Panc1 (cell line): ENCODE measurements around the gene LYSMD2. TPM values are rescaled to one million over a fixed set of nuclear protein-coding genes. Genes with fewer than 3 reads are reported as not detected.

Experiments used
- ATAC-seq: fragments of 200-7000 bp; cut with Tn5 transposase; 2 replicates; pipeline ENCODE4 v1.9.1; 2020; ENCODE audit warnings: mild to moderate bottlenecking, moderate library complexity
- BruUV-seq: library from RNA; stranded (reverse); fragments of 400-500 nt; replicated peaks from 2 replicates; lab custom pipeline; 2021; lab: Mats Ljungman, UMichigan
- CTCF ChIA-PET: fragments of 300-600 bp; sonication (Branson Sonifier 250); formaldehyde crosslinking; loops from one replicate; lab custom pipeline; 2022; ENCODE audit warnings: antibody characterized with exemption; lab: Charles Lee
- POLR2A ChIA-PET: fragments of 300-600 bp; sonication (Branson Sonifier 250); formaldehyde crosslinking; loops from one replicate; lab custom pipeline; 2022; ENCODE audit warnings: antibody characterized with exemption; lab: Charles Lee
- DNase-seq: peaks from one replicate; pipeline ENCODE4 v3.0.0-alpha.2; 2010; ENCODE audit warnings: low read depth, low spot score
- H3K27ac ChIP-seq: 2 replicates; pipeline ENCODE4 v1.5.1; 2011; ENCODE audit warnings: mild to moderate bottlenecking, low read length, inconsistent platforms
- H3K27me3 ChIP-seq: fragments of 200-500 bp; sonication (Bioruptor generic); 2 replicates; pipeline ENCODE4 v1.6.0; 2014; ENCODE audit warnings: low read length, inconsistent platforms; ENCODE audit not compliant: control insufficient read depth, insufficient read depth
- H3K36me3 ChIP-seq: fragments of 200-500 bp; sonication (Bioruptor generic); 2 replicates; pipeline ENCODE4 v1.5.1; 2014; ENCODE audit warnings: inconsistent platforms, mild to moderate bottlenecking, low read length, moderate library complexity; ENCODE audit not compliant: control insufficient read depth, insufficient read depth
- H3K4me1 ChIP-seq: 2 replicates; pipeline ENCODE4 v1.5.1; 2011; ENCODE audit warnings: inconsistent platforms, mild to moderate bottlenecking, low read length, moderate library complexity; ENCODE audit not compliant: control insufficient read depth, insufficient read depth
- H3K4me3 ChIP-seq, 2 experiments: 2 replicates each; pipeline ENCODE4 v1.5.1; 2011 to 2012; ENCODE audit warnings: low read depth in 2 of 2, low read length in 2 of 2, mild to moderate bottlenecking in 2 of 2, inconsistent platforms in 1 of 2, moderate library complexity in 1 of 2
- H3K9me3 ChIP-seq: fragments of 200-500 bp; sonication (Bioruptor generic); 2 replicates; pipeline ENCODE4 v1.5.1; 2014; ENCODE audit warnings: low read depth, mild to moderate bottlenecking, inconsistent platforms, low read length, moderate library complexity; ENCODE audit not compliant: control insufficient read depth, insufficient read depth
- POLR2AphosphoS5 ChIP-seq: IDR thresholded peaks from 2 replicates; pipeline ENCODE4 v1.6.1; 2012; ENCODE audit warnings: mild to moderate bottlenecking, low read depth, low read length, moderate library complexity
- SIN3A ChIP-seq: IDR thresholded peaks from 2 replicates; pipeline ENCODE4 v1.6.1; 2012; ENCODE audit warnings: low read depth, mild to moderate bottlenecking, low read length, moderate library complexity, borderline replicate concordance; ENCODE audit not compliant: insufficient read depth
- TCF7L2 ChIP-seq: IDR thresholded peaks from 2 replicates; pipeline ENCODE4 v1.6.1; 2011; ENCODE audit warnings: mild to moderate bottlenecking, low read depth, low read length, inconsistent platforms
- in situ Hi-C: cut with HindIII; loops from 2 replicates; pipeline ENCODE4 v1.10.0; 2016; ENCODE audit warnings: low sequenced_read_pairs, low pct_unique_long_range_greater_than_20kb
- intact Hi-C: fragments of 100-400 bp; cut with micrococcal nuclease; formaldehyde crosslinking; loops from one replicate; pipeline ENCODE4 v1.10.0; 2022; ENCODE audit not compliant: unreplicated experiment
- total RNA-seq: library from RNA; stranded (reverse); gene quantifications from one replicate; pipeline ENCODE4 v1.2.1, GENCODE V29; 2021; ENCODE audit not compliant: unreplicated experiment
- TF ChIP-seq, protein P1 (sequence below), 2 experiments: IDR thresholded peaks; 2 replicates each; pipeline ENCODE4 v1.6.1; 2011 to 2012; ENCODE audit warnings: low read depth in 2 of 2, control low read depth in 1 of 2, low read length in 1 of 2, mild to moderate bottlenecking in 1 of 2, moderate library complexity in 1 of 2; ENCODE audit not compliant: insufficient read depth in 1 of 2
- TF ChIP-seq, protein P2 (sequence below): fragments of 450-650 bp; IDR thresholded peaks from 2 replicates; pipeline ENCODE4 v1.5.1; 2017; ENCODE audit warnings: mild to moderate bottlenecking

LYSMD2 gene
- total RNA-seq, 1 experiment from 2014 or later, result 17.2 TPM

DNA sequence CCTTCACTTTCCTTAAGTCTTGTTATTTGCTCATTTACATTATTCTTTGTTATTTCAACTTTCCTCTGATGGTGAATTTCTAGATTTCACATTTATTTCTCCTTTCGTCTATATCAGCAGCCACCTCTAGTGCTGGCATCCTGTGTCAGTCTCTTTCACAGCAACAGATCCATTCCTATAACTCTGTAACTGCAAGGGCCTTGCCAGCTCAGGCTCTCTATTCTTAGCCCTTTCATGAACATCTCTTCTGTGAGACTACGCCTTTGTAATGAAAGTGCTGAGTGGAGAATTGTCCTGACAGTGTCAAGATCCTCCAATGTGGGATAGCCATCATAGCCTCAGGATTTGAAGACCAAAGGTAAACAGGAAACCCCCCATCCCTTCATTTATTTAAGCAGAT is 60.0 kb downstream of the LYSMD2 start:
- CTCF ChIA-PET, result no interaction called here

DNA sequence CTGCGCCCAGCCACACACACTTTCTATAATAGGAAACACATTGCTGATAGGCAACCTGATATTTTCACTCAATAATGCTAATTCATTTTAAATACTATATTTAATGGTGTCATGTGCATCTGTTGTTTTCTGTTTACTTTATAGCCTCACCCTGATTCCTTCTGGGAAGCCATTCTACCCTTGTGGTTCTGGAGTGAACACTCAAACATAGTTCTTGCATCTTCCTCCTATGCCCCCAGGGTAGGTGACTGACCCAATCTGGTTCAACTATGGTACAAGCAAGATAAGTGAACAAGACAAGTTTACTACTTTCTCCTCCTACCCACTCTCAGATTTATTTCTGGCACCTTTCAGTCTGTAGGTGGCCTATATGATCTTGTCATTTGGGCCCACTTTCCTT is 60.4 kb downstream of the LYSMD2 start:
- CTCF ChIA-PET, result no interaction called here
- no peak for TF ChIP-seq TCF7L2
- TF ChIP-seq, protein P1, sequence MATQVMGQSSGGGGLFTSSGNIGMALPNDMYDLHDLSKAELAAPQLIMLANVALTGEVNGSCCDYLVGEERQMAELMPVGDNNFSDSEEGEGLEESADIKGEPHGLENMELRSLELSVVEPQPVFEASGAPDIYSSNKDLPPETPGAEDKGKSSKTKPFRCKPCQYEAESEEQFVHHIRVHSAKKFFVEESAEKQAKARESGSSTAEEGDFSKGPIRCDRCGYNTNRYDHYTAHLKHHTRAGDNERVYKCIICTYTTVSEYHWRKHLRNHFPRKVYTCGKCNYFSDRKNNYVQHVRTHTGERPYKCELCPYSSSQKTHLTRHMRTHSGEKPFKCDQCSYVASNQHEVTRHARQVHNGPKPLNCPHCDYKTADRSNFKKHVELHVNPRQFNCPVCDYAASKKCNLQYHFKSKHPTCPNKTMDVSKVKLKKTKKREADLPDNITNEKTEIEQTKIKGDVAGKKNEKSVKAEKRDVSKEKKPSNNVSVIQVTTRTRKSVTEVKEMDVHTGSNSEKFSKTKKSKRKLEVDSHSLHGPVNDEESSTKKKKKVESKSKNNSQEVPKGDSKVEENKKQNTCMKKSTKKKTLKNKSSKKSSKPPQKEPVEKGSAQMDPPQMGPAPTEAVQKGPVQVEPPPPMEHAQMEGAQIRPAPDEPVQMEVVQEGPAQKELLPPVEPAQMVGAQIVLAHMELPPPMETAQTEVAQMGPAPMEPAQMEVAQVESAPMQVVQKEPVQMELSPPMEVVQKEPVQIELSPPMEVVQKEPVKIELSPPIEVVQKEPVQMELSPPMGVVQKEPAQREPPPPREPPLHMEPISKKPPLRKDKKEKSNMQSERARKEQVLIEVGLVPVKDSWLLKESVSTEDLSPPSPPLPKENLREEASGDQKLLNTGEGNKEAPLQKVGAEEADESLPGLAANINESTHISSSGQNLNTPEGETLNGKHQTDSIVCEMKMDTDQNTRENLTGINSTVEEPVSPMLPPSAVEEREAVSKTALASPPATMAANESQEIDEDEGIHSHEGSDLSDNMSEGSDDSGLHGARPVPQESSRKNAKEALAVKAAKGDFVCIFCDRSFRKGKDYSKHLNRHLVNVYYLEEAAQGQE (IDR thresholded peaks at IDR 0.05; ENCODE audit: insufficient read depth in 1 of 2, low read depth in 2 of 2, low read length in 1 of 2), result no peak
- TF ChIP-seq POLR2AphosphoS5, result no peak
- TF ChIP-seq, protein P2, sequence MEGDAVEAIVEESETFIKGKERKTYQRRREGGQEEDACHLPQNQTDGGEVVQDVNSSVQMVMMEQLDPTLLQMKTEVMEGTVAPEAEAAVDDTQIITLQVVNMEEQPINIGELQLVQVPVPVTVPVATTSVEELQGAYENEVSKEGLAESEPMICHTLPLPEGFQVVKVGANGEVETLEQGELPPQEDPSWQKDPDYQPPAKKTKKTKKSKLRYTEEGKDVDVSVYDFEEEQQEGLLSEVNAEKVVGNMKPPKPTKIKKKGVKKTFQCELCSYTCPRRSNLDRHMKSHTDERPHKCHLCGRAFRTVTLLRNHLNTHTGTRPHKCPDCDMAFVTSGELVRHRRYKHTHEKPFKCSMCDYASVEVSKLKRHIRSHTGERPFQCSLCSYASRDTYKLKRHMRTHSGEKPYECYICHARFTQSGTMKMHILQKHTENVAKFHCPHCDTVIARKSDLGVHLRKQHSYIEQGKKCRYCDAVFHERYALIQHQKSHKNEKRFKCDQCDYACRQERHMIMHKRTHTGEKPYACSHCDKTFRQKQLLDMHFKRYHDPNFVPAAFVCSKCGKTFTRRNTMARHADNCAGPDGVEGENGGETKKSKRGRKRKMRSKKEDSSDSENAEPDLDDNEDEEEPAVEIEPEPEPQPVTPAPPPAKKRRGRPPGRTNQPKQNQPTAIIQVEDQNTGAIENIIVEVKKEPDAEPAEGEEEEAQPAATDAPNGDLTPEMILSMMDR, result no peak
- no peak for TF ChIP-seq SIN3A
- H3K4me3 ChIP-seq, result no peak overlapping the region
- no peaks in the 10 kb centered on the region; the same call in 1 of the 2 replicates for H3K36me3 ChIP-seq
- DNase-seq (no peak), ATAC-seq (no peak)
- no peaks in the 10 kb centered on the region for H3K9me3 ChIP-seq
- in situ Hi-C loops (no loop called here), intact Hi-C loops (no loop called here)
- H3K4me1 ChIP-seq, result no peaks in the 10 kb centered on the region
- H3K27ac ChIP-seq, result no peak overlapping the region
- POLR2A ChIA-PET, result no interaction called here
- H3K27me3 ChIP-seq, result peaks cover 33% of the 10 kb centered on the region
- BruUV-seq, result no TSS peak

More for the DNA sequence above, 60.0 kb downstream of the LYSMD2 start:
- POLR2A ChIA-PET, result no interaction called here
- in situ Hi-C loops (no loop called here), intact Hi-C loops (no loop called here)
- H3K36me3 ChIP-seq, result no peaks in the 10 kb centered on the region; the same call in 1 of the 2 replicates
- H3K27me3 ChIP-seq, result peaks cover 37% of the 10 kb centered on the region
- H3K4me1 ChIP-seq, result no peaks in the 10 kb centered on the region
- BruUV-seq, result no TSS peak
- DNase-seq (no peak), ATAC-seq (no peak)
- H3K27ac ChIP-seq, result no peak overlapping the region
- H3K4me3 ChIP-seq, result no peak overlapping the region
- no peak for TF ChIP-seq SIN3A
- TF ChIP-seq, protein P1 (IDR thresholded peaks at IDR 0.05; ENCODE audit: insufficient read depth in 1 of 2, low read depth in 2 of 2, low read length in 1 of 2), result no peak
- no peak for TF ChIP-seq TCF7L2
- TF ChIP-seq, protein P2, result no peak
- no peak for TF ChIP-seq POLR2AphosphoS5
- no peaks in the 10 kb centered on the region for H3K9me3 ChIP-seq
